Temporal lobe (tissue), 1 donor: Measurements from ENCODE around the gene FAM227B. TPM values are rescaled to one million over a fixed set of nuclear protein-coding genes. Genes with fewer than 3 reads are reported as not detected.

ENCODE experiments used
- total RNA-seq: library from RNA; depleted of rRNA; stranded (reverse); fragments of >200 nt; gene quantifications from one replicate; pipeline ENCODE4 v1.2.3, GENCODE V29; 2014

FAM227B gene
- total RNA-seq, 1 donor from 2014 or later: 3.7 TPM

Other genes with a start within 250 kb of the FAM227B start
- 1.2 TPM for gene FGF7, start 197.6 kb downstream of the FAM227B start, total RNA-seq
- gene DTWD1, start 230 bp upstream of the FAM227B start, total RNA-seq: 17.7 TPM